HEK293 (cell line): ENCODE measurements around the gene MEI1.

ENCODE experiments used
- CTCF ChIA-PET: fragments of 350-600 bp; formaldehyde crosslinking; extraction: SDS; loops from one replicate; lab custom pipeline; 2021; ENCODE audit warnings: antibody characterized with exemption; lab: Yijun Ruan, JAX
- POLR2A ChIA-PET: fragments of 300-600 bp; formaldehyde crosslinking; extraction: SDS; loops from one replicate; lab custom pipeline; 2020; ENCODE audit warnings: antibody characterized with exemption, inconsistent platforms; lab: Yijun Ruan, JAX
- H3K27ac ChIP-seq: fragments of 200-500 bp; sonication (Bioruptor generic); 2 replicates; pipeline ENCODE4 v1.5.1; 2014; ENCODE audit warnings: low read depth, low read length, control low read depth, inconsistent platforms; ENCODE audit errors: extremely low read depth
- H3K36me3 ChIP-seq, 2 experiments: fragments of 200-500 bp in 1 of 2; sonication (Bioruptor generic) in 1 of 2; 1 replicate in 1 of 2; 2 replicates in 1 of 2; pipeline ENCODE4 v1.5.1; 2014 to 2017; ENCODE audit warnings: inconsistent platforms in 2 of 2, low read length in 2 of 2; ENCODE audit not compliant: control insufficient read depth in 2 of 2, insufficient read depth in 1 of 2
- H3K4me1 ChIP-seq: fragments of 200-500 bp; sonication (Bioruptor generic); 2 replicates; pipeline ENCODE4 v1.5.1; 2014; ENCODE audit warnings: mild to moderate bottlenecking, low read length, inconsistent platforms; ENCODE audit not compliant: control insufficient read depth, insufficient read depth
- H3K4me3 ChIP-seq: 2 replicates; pipeline ENCODE4 v1.5.1; 2011; ENCODE audit warnings: low read depth, mild to moderate bottlenecking, control low read depth, low read length, moderate library complexity
- H3K9me3 ChIP-seq: fragments of 200-500 bp; sonication (Bioruptor generic); 2 replicates; pipeline ENCODE4 v1.5.1; 2014; ENCODE audit warnings: low read depth, low read length, inconsistent platforms; ENCODE audit not compliant: control insufficient read depth, insufficient read depth
- HOXA7 ChIP-seq: sonication (generic); formaldehyde crosslinking; IDR thresholded peaks from 2 replicates; pipeline ENCODE4 v1.8.1; 2022; ENCODE audit warnings: missing genetic modification reagents, borderline replicate concordance
- IKZF3 ChIP-seq: fragments of 450-650 bp; IDR thresholded peaks from 2 replicates; pipeline ENCODE4 v1.5.0; 2018; ENCODE audit warnings: missing biosample characterization, mild to moderate bottlenecking, missing genetic modification characterization, moderate library complexity
- REPIN1 ChIP-seq: fragments of 450-650 bp; formaldehyde crosslinking; IDR thresholded peaks from 2 replicates; pipeline ENCODE4 v1.5.1; 2017; ENCODE audit warnings: missing biosample characterization, missing genetic modification characterization, low read depth
- SP2 ChIP-seq: fragments of 450-650 bp; formaldehyde crosslinking; IDR thresholded peaks from 2 replicates; pipeline ENCODE4 v1.5.1; 2016; ENCODE audit warnings: missing biosample characterization, missing genetic modification characterization
- ZBTB48 ChIP-seq: fragments of 450-650 bp; formaldehyde crosslinking; IDR thresholded peaks from 2 replicates; pipeline ENCODE4 v1.5.1; 2016; ENCODE audit warnings: missing biosample characterization, missing genetic modification characterization
- ZFP3 ChIP-seq: fragments of 450-650 bp; formaldehyde crosslinking; IDR thresholded peaks from 2 replicates; pipeline ENCODE4 v1.5.1; 2016; ENCODE audit warnings: low read depth, missing biosample characterization, missing genetic modification characterization
- ZNF132 ChIP-seq: fragments of 450-650 bp; formaldehyde crosslinking; IDR thresholded peaks from 2 replicates; pipeline ENCODE4 v1.5.1; 2017; ENCODE audit warnings: missing biosample characterization, missing genetic modification characterization, borderline replicate concordance
- ZNF175 ChIP-seq: fragments of 450-650 bp; formaldehyde crosslinking; IDR thresholded peaks from 2 replicates; pipeline ENCODE4 v1.5.1; 2016; ENCODE audit warnings: missing biosample characterization, missing genetic modification characterization
- ZNF394 ChIP-seq: fragments of 450-650 bp; formaldehyde crosslinking; IDR thresholded peaks from 2 replicates; pipeline ENCODE4 v1.5.1; 2016; ENCODE audit warnings: missing biosample characterization, missing genetic modification characterization, mild to moderate bottlenecking, moderate library complexity, borderline replicate concordance
- ZNF571 ChIP-seq: fragments of 450-650 bp; formaldehyde crosslinking; IDR thresholded peaks from 2 replicates; pipeline ENCODE4 v1.5.0; 2017; ENCODE audit warnings: missing biosample characterization, missing genetic modification characterization
- ZNF654 ChIP-seq: fragments of 450-650 bp; formaldehyde crosslinking; IDR thresholded peaks from 2 replicates; pipeline ENCODE4 v1.5.1; 2016; ENCODE audit warnings: low read depth, missing biosample characterization, missing genetic modification characterization
- ZNF76 ChIP-seq: fragments of 450-650 bp; formaldehyde crosslinking; IDR thresholded peaks from 2 replicates; pipeline ENCODE4; 2016; ENCODE audit warnings: low read depth, missing biosample characterization, missing genetic modification characterization, borderline replicate concordance
- ZNF785 ChIP-seq: fragments of 450-650 bp; formaldehyde crosslinking; IDR thresholded peaks from 2 replicates; pipeline ENCODE4 v1.5.1; 2016; ENCODE audit warnings: missing biosample characterization, missing genetic modification characterization
- ZNF837 ChIP-seq: fragments of 450-650 bp; formaldehyde crosslinking; IDR thresholded peaks from 2 replicates; pipeline ENCODE4 v1.5.1; 2016; ENCODE audit warnings: missing biosample characterization, missing genetic modification characterization
- ZXDB ChIP-seq: fragments of 450-650 bp; formaldehyde crosslinking; IDR thresholded peaks from 2 replicates; pipeline ENCODE4 v1.5.1; 2016; ENCODE audit warnings: missing biosample characterization, missing genetic modification characterization
- TF ChIP-seq, protein P1 (sequence below): fragments of 450-650 bp; formaldehyde crosslinking; IDR thresholded peaks from 2 replicates; pipeline ENCODE4 v1.5.1; 2017; ENCODE audit warnings: missing biosample characterization, missing genetic modification characterization
- TF ChIP-seq, protein P2 (sequence below): fragments of 450-650 bp; formaldehyde crosslinking; IDR thresholded peaks from 2 replicates; pipeline ENCODE4 v1.5.1; 2016; ENCODE audit warnings: missing biosample characterization, missing genetic modification characterization, borderline replicate concordance
- TF ChIP-seq, protein P3 (sequence below): fragments of 450-650 bp; formaldehyde crosslinking; IDR thresholded peaks from 2 replicates; pipeline ENCODE4 v1.5.1; 2016; ENCODE audit warnings: missing biosample characterization, missing genetic modification characterization
- TF ChIP-seq, protein P4 (sequence below): fragments of 450-650 bp; formaldehyde crosslinking; IDR thresholded peaks from 2 replicates; pipeline ENCODE4 v1.5.1; 2016; ENCODE audit warnings: missing biosample characterization, missing genetic modification characterization
- TF ChIP-seq, protein P5 (sequence below): fragments of 450-650 bp; formaldehyde crosslinking; IDR thresholded peaks from 2 replicates; pipeline ENCODE4 v1.5.1; 2016; ENCODE audit warnings: missing biosample characterization, missing genetic modification characterization
- TF ChIP-seq, protein P6 (sequence below): fragments of 450-650 bp; IDR thresholded peaks from 2 replicates; pipeline ENCODE4 v1.5.1; 2018; ENCODE audit warnings: missing biosample characterization, mild to moderate bottlenecking, missing genetic modification characterization

Gene MEI1

DNA sequence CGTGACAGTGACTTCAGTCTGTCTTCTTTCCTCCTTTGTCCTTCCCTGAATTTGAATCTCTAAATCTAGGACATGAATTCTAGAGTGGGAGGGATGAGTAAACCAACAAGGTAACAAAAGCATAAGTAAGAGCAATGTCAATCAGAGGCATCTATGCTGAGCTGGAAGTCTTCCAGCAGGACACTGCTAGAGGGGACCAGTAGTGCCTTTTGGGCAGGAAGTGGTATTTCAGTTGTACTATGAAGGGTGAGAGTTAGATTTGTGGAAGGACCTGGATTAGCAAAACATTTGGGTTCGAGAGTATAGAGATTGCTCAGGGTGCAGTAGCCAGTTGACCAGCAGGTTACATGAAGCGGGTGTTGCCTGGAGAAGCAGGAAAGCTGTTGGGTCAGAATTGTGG lies 40.3 kb downstream of the MEI1 start:
- Histone ChIP-seq H3K4me3 (no peak overlapping the region), H3K9me3 (no peaks in the 10 kb centered on the region), H3K36me3 (no peaks in the 10 kb centered on the region), H3K4me1 (no peaks in the 10 kb centered on the region; the same call in 1 of the 2 replicates), H3K27ac (no peak overlapping the region)
- ChIA-PET POLR2A (no interaction called here), CTCF (interaction anchor here (0.6 to 3.1 kb wide), 4 partner anchors 14 to 139 kb away, joined by 3 to 17 read pairs (median 4); no protein-coding TSS in a partner anchor)
- TF ChIP-seq, protein P1, sequence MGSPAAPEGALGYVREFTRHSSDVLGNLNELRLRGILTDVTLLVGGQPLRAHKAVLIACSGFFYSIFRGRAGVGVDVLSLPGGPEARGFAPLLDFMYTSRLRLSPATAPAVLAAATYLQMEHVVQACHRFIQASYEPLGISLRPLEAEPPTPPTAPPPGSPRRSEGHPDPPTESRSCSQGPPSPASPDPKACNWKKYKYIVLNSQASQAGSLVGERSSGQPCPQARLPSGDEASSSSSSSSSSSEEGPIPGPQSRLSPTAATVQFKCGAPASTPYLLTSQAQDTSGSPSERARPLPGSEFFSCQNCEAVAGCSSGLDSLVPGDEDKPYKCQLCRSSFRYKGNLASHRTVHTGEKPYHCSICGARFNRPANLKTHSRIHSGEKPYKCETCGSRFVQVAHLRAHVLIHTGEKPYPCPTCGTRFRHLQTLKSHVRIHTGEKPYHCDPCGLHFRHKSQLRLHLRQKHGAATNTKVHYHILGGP (tag by site-specific recombination), result no peak
- TF ChIP-seq ZNF132 (tag by site-specific recombination) (no peak), ZBTB48 (tag by site-specific recombination) (no peak), SP2 (tag by site-specific recombination) (no peak), ZXDB (tag by site-specific recombination) (no peak), REPIN1 (tag by site-specific recombination) (no peak), ZNF175 (tag by site-specific recombination) (no peak), HOXA7 (CRISPR knock-in tag) (no peak), IKZF3 (tag by site-specific recombination) (no peak), ZFP3 (tag by site-specific recombination) (no peak), ZNF394 (tag by site-specific recombination) (no peak)
- TF ChIP-seq, protein P2, sequence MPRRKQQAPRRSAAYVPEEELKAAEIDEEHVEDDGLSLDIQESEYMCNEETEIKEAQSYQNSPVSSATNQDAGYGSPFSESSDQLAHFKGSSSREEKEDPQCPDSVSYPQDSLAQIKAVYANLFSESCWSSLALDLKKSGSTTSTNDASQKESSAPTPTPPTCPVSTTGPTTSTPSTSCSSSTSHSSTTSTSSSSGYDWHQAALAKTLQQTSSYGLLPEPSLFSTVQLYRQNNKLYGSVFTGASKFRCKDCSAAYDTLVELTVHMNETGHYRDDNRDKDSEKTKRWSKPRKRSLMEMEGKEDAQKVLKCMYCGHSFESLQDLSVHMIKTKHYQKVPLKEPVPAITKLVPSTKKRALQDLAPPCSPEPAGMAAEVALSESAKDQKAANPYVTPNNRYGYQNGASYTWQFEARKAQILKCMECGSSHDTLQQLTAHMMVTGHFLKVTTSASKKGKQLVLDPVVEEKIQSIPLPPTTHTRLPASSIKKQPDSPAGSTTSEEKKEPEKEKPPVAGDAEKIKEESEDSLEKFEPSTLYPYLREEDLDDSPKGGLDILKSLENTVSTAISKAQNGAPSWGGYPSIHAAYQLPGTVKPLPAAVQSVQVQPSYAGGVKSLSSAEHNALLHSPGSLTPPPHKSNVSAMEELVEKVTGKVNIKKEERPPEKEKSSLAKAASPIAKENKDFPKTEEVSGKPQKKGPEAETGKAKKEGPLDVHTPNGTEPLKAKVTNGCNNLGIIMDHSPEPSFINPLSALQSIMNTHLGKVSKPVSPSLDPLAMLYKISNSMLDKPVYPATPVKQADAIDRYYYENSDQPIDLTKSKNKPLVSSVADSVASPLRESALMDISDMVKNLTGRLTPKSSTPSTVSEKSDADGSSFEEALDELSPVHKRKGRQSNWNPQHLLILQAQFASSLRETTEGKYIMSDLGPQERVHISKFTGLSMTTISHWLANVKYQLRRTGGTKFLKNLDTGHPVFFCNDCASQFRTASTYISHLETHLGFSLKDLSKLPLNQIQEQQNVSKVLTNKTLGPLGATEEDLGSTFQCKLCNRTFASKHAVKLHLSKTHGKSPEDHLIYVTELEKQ, result no peak
- TF ChIP-seq, protein P3, sequence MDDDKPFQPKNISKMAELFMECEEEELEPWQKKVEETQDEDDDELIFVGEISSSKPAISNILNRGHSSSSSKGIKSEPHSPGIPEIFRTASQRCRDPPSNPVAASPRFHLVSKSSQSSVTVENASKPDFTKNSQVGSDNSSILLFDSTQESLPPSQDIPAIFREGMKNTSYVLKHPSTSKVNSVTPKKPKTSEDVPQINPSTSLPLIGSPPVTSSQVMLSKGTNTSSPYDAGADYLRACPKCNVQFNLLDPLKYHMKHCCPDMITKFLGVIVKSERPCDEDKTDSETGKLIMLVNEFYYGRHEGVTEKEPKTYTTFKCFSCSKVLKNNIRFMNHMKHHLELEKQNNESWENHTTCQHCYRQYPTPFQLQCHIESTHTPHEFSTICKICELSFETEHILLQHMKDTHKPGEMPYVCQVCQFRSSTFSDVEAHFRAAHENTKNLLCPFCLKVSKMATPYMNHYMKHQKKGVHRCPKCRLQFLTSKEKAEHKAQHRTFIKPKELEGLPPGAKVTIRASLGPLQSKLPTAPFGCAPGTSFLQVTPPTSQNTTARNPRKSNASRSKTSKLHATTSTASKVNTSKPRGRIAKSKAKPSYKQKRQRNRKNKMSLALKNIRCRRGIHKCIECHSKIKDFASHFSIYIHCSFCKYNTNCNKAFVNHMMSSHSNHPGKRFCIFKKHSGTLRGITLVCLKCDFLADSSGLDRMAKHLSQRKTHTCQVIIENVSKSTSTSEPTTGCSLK (tag by site-specific recombination), result no peak
- TF ChIP-seq, protein P4, sequence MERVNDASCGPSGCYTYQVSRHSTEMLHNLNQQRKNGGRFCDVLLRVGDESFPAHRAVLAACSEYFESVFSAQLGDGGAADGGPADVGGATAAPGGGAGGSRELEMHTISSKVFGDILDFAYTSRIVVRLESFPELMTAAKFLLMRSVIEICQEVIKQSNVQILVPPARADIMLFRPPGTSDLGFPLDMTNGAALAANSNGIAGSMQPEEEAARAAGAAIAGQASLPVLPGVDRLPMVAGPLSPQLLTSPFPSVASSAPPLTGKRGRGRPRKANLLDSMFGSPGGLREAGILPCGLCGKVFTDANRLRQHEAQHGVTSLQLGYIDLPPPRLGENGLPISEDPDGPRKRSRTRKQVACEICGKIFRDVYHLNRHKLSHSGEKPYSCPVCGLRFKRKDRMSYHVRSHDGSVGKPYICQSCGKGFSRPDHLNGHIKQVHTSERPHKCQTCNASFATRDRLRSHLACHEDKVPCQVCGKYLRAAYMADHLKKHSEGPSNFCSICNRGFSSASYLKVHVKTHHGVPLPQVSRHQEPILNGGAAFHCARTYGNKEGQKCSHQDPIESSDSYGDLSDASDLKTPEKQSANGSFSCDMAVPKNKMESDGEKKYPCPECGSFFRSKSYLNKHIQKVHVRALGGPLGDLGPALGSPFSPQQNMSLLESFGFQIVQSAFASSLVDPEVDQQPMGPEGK (tag by site-specific recombination), result no peak

DNA sequence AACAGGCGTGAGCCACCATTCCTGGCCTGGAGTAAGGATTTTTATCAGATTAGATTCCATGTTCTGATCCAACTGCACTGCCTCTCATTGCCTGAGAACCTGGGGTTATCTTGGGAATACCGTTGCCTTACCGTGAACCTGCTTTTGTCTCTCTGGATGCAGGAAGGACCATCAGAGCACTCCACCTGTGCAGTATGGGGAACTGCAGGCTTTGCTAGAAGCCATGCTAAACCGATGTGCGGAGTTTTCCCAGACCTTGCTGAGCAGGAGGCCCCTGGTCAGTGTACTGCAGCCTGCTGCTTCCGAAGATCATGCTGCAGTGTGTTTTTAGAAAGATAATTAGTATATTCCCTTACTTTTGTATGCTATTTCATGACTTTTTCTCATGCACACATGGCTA lies 43.6 kb downstream of the MEI1 start:
- no peak overlapping the region for H3K4me3 ChIP-seq
- CTCF ChIA-PET, result interaction anchor here (0.6 to 5.8 kb wide), 6 partner anchors 15 to 115 kb away, joined by 3 to 72 read pairs (median 4); partner anchors contain the start of gene MEI1

More for the DNA sequence above, 43.6 kb downstream of the MEI1 start:
- no peaks in the 10 kb centered on the region for H3K9me3 ChIP-seq
- no peaks in the 10 kb centered on the region for H3K36me3 ChIP-seq
- POLR2A ChIA-PET, result interaction anchor here (1.0 kb wide), 1 partner anchor 58 kb away, joined by 3 read pairs; the partner anchor contains the start of gene CCDC134
- H3K27ac ChIP-seq, result no peak overlapping the region
- TF ChIP-seq ZNF654 (tag by site-specific recombination) (no peak), ZNF785 (tag by site-specific recombination) (no peak), ZNF571 (tag by site-specific recombination) (no peak), ZNF175 (tag by site-specific recombination) (no peak), ZNF76 (tag by site-specific recombination) (no peak), ZNF837 (tag by site-specific recombination) (no peak)
- TF ChIP-seq, protein P5, sequence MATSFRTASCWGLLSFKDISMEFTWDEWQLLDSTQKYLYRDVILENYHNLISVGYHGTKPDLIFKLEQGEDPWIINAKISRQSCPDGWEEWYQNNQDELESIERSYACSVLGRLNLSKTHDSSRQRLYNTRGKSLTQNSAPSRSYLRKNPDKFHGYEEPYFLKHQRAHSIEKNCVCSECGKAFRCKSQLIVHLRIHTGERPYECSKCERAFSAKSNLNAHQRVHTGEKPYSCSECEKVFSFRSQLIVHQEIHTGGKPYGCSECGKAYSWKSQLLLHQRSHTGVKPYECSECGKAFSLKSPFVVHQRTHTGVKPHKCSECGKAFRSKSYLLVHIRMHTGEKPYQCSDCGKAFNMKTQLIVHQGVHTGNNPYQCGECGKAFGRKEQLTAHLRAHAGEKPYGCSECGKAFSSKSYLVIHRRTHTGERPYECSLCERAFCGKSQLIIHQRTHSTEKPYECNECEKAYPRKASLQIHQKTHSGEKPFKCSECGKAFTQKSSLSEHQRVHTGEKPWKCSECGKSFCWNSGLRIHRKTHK (tag by site-specific recombination), result no peak
- TF ChIP-seq, protein P6, sequence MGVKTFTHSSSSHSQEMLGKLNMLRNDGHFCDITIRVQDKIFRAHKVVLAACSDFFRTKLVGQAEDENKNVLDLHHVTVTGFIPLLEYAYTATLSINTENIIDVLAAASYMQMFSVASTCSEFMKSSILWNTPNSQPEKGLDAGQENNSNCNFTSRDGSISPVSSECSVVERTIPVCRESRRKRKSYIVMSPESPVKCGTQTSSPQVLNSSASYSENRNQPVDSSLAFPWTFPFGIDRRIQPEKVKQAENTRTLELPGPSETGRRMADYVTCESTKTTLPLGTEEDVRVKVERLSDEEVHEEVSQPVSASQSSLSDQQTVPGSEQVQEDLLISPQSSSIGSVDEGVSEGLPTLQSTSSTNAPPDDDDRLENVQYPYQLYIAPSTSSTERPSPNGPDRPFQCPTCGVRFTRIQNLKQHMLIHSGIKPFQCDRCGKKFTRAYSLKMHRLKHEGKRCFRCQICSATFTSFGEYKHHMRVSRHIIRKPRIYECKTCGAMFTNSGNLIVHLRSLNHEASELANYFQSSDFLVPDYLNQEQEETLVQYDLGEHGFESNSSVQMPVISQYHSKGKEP, result no peak
- TF ChIP-seq, all 188 proteins: peak for 0
- no peaks in the 10 kb centered on the region for H3K4me1 ChIP-seq
